GM10266 (cell line): Measurements from ENCODE around the gene OR52H1.

Experiments used
- DNase-seq: peaks from one replicate; pipeline ENCODE4 v3.0.0; 2012; ENCODE audit errors: extremely low spot score
- CTCF ChIP-seq: IDR thresholded peaks from 2 replicates; pipeline ENCODE4 v1.5.1; 2012; ENCODE audit warnings: mild to moderate bottlenecking, low read depth; ENCODE audit not compliant: control insufficient read depth, insufficient read depth; ENCODE audit errors: missing control alignments

OR52H1 gene

GRCh38 chr11:5500393-5500801 lies 47.9 kb downstream of the OR52H1 start:
- TF ChIP-seq CTCF, result no peak
- no peak for DNase-seq

- no peak for TF ChIP-seq CTCF
- DNase-seq, result no peak
Observed at GRCh38 chr11:5499671-5500070, 48.7 kb downstream of the OR52H1 start.
